LNCAP (cell line): ENCODE data around the gene GPA33.

Source experiments
- CTCF ChIP-seq: fragments of 450-650 bp; IDR thresholded peaks from 2 replicates; pipeline ENCODE4 v1.5.1; 2017; ENCODE audit warnings: mild to moderate bottlenecking

GPA33 gene

GRCh38 chr1:167090314-167090942 lies at the start of gene GPA33:
Gene GPA33 (minus strand): TSS chr1:167090377. CDS start chr1:167090287, 90 bp downstream.
- TF ChIP-seq CTCF: no peak

GRCh38 chr1:167138703-167139102 lies 48.5 kb upstream of the GPA33 start:
- TF ChIP-seq CTCF: no peak

- TF ChIP-seq CTCF: no peak
Observed at GRCh38 chr1:167137793-167138510, 47.8 kb upstream of the GPA33 start.

- TF ChIP-seq CTCF: no peak
Observed at GRCh38 chr1:167137332-167137781, 47.2 kb upstream of the GPA33 start.

- no peak for TF ChIP-seq CTCF
Observed at GRCh38 chr1:167136806-167137205, 46.6 kb upstream of the GPA33 start.

GRCh38 chr1:167136191-167136614 lies 46.0 kb upstream of the GPA33 start:
- no peak for TF ChIP-seq CTCF

- no peak for TF ChIP-seq CTCF
Observed at GRCh38 chr1:167135281-167135840, 45.2 kb upstream of the GPA33 start.
